ENCODE results near the gene CYP1A1.
A peak's percentile ranks its signal among the peaks of the same experiment; 100 is the strongest.

CYP1A1 gene

DNA sequence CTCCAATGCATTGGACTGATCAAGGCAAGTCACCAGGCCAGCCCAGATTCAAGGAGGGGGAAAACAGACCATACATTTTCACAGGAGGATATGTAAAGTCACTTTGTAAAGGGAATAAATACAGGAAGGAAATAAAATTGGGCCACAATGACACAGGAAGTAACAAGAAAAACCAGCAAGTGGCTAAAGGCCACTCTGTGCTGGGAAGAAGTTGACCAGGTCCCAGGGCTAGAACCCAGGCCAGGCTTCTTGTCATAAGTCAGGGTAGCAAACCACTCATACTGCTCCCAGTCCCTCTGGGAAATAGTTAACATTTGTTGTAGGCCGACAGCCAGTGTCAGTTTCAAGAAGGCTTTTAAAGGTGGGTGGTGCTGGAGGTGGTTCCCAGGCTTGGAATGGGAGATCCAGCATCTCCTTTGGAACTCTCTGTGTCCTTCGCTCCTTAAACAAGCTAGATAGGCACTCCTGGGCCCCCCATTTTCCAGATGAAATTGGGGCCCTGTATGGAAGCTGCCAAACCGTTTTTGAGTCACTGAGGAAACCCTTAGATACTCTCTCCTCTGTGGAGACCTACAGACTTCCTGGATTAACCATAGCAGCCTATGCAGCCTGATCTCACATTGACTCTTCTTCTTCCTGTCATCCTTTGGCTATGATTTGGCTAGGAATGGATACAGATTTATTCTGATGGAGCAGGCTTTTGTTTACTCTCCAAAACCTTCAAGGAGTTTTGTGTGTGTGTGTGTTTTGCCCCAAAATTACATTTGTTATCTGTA lies 14.8 kb downstream of the CYP1A1 start:
- no peak for TF ChIP-seq POLR2AphosphoS5 (IDR thresholded peaks at IDR 0.05; ENCODE audit: low read depth, low read length)
- no peak for TF ChIP-seq POLR2A (IDR thresholded peaks at IDR 0.05; ENCODE audit: low read depth, low read length)
- no peak for TF ChIP-seq TAF1 (IDR thresholded peaks at IDR 0.05; ENCODE audit: borderline replicate concordance, low read depth, low read length)
- no peak for FAIRE-seq
- no peak for DNase-seq (ENCODE audit: insufficient read length)

DNA sequence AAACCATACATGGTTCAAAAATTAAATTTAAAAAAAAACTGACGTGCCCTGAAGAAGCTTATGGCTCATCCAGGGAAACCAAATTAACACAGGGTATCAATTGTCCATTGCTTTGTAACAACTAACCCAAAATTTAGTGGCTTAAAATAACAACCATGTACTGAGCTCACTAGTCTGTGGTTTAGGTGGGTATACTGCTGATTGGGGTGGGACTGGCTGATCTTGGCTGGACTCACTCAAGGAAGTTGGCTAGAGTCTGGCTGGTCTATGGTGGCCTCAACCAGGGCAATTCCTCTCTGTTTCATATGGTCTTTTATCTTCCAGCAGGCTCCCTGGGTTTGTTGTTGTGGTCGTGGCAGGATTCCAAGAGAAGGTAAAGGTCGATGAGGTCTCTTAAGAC lies 15.4 kb downstream of the CYP1A1 start:
- DNase-seq (ENCODE audit: insufficient read length): no peak
- TF ChIP-seq POLR2AphosphoS5 (IDR thresholded peaks at IDR 0.05; ENCODE audit: low read depth, low read length) (no peak), POLR2A (IDR thresholded peaks at IDR 0.05; ENCODE audit: low read depth, low read length) (no peak), TAF1 (IDR thresholded peaks at IDR 0.05; ENCODE audit: borderline replicate concordance, low read depth, low read length) (no peak)
- FAIRE-seq: no peak

DNA sequence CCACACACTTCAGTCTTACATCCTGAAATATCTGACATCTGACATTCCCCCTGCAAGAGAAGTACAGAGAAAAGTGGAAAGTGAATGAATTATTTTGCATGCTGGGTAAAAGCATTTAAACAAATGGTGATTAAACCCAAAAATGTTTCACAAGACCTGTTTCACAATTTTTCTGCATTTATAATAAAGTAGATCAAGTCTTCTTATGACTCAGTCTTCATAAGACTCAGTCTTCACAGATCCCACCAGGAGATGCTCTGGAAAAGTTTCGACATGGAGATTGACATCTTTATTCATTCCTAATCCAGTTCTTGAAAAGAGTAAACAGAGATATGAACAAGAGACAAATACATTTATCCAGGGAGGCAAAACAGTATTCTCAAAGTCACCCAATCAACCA lies 16.3 kb downstream of the CYP1A1 start:
- no peak for DNase-seq (ENCODE audit: insufficient read length)
- no peak for TF ChIP-seq POLR2AphosphoS5 (IDR thresholded peaks at IDR 0.05; ENCODE audit: low read depth, low read length)
- no peak for TF ChIP-seq TAF1 (IDR thresholded peaks at IDR 0.05; ENCODE audit: borderline replicate concordance, low read depth, low read length)
- TF ChIP-seq POLR2A (IDR thresholded peaks at IDR 0.05; ENCODE audit: low read depth, low read length): no peak
- no peak for FAIRE-seq

DNA sequence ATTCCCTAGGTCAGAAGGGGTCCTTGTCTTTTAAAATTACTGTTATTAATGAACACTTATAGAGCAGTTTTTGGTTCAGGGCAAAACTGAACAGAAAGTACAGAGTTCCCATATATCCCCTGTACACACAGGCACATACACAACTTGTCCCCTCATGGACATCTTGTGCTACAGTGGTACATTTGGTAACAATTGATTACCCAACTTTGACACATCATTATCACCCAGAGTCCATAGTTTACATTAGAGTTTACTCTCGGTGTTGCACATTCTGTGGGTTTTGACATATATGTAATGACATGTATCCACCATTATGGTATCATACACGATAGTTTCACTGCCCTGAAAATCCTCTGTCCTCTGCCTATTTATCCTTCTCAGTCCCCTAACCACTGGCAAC lies 28.5 kb downstream of the CYP1A1 start:
- FAIRE-seq (no peak), DNase-seq (ENCODE audit: insufficient read length) (no peak)
- TF ChIP-seq POLR2AphosphoS5 (IDR thresholded peaks at IDR 0.05; ENCODE audit: low read depth, low read length): no peak
- TF ChIP-seq POLR2A (IDR thresholded peaks at IDR 0.05; ENCODE audit: low read depth, low read length): no peak
- no peak for TF ChIP-seq TAF1 (IDR thresholded peaks at IDR 0.05; ENCODE audit: borderline replicate concordance, low read depth, low read length)

DNA sequence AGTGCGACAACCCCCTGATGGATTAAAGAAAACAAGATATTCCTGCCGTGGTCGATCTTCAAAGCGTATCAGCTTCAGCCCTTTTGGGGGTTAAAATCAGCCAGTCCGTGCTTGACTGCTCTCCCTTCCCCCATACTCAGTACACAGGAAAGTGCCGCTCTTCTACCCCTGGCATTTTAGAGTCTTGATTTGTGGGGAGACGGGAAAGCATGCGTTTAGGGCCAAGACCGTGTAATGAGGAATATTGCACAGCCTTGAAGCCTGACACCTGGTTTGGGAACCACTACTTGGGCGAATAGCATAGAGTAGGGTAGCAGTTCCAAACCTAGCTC lies 29.0 kb downstream of the CYP1A1 start:
- FAIRE-seq: no peak
- DNase-seq (ENCODE audit: insufficient read length): no peak

DNA sequence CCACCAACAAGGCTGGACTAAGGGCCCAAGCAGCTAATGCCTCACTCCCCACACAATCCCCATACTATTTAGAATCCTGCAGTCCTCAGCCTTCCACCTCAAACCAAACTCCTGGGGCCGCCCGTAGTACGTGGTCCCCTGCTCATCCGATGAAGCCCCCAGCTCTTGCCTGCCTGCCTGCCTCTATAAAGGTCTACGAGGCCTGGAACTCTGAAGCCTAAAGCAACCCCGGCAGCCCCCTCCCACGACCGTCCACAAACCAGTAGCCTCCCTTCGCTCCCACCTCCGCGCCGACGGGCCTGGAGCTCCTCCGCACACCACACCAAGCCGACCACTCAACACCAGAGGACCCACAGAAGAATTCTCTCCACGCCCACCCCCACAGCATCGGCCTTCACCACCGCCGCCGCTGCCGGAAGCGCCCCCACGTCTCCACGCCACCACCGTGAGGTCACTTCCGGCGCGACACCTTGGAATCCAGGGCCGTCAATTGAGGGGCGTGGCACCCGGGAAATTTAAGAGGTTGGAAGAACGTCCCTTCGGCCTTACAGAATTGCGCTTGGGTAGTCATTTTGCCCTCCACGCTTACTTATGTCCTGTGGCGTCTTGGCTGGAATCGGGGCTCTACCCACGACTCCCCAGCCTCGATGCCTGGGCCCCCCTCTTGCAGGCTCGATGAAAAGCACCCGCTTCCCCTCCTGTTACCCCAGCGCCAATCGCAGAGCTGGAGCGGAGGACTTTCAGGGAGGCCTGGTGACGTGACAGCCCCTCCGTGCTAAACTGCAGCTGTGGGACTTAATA lies 29.5 kb downstream of the CYP1A1 start, which contains the start of gene EDC3:
Gene EDC3, minus strand, starts transcription at position 428 of the 801 bp plus-strand sequence. CDS start 20,900 bp downstream, outside the sequence.
- FAIRE-seq (peak; percentile 98), DNase-seq (ENCODE audit: insufficient read length) (peak; percentile 85)
- TF ChIP-seq TAF1 (IDR thresholded peaks at IDR 0.05; ENCODE audit: borderline replicate concordance, low read depth, low read length) (no peak; the same call in 1 of the 2 replicates), POLR2AphosphoS5 (IDR thresholded peaks at IDR 0.05; ENCODE audit: low read depth, low read length) (peak; percentile 49; the same call in 1 of the 2 replicates), POLR2A (IDR thresholded peaks at IDR 0.05; ENCODE audit: low read depth, low read length) (peak; percentile 56)

More for the DNA sequence above, 29.0 kb downstream of the CYP1A1 start:
- no peak for TF ChIP-seq POLR2A (IDR thresholded peaks at IDR 0.05; ENCODE audit: low read depth, low read length)
- TF ChIP-seq POLR2AphosphoS5 (IDR thresholded peaks at IDR 0.05; ENCODE audit: low read depth, low read length): no peak
- TF ChIP-seq TAF1 (IDR thresholded peaks at IDR 0.05; ENCODE audit: borderline replicate concordance, low read depth, low read length): no peak

DNA sequence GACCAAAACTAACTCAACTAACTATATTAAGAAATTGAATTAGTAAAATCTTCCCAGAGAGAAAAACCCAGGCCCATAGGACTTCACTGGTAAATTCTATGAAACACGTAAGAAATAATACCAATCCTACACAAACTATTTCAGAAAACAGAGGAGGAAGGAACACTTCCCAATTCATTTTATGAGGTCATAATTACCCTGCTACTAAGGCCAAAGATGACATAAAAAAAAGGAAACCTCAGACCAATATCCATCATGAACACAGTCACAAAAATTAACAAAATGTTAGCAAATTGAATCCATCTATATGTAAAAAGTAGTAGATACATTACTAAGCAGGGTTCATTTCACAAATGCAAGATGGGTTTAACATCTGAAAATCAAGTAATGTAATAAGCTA lies 33.0 kb downstream of the CYP1A1 start:
- DNase-seq (ENCODE audit: insufficient read length) (no peak), FAIRE-seq (no peak)

DNA sequence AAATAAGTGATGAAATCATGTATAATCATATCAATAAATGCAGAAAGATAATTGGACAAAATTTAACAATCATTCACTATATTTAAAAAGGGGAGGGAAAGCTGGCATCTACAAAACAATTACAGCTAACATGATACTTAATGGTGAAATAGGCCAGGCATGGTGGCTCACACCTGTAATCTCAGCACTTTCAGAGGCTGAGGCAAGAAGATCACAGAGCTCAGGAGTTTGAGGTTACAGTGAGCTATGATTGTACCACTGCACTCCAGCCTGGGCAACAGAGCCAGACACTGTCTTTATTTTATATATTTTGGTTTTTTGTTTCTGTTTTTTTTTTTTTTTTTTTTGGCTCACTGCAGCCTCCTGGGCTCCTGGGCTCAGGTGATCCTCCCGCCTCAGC lies 41.6 kb downstream of the CYP1A1 start:
- no peak for DNase-seq (ENCODE audit: insufficient read length)
- FAIRE-seq: no peak
- TF ChIP-seq TAF1 (IDR thresholded peaks at IDR 0.05; ENCODE audit: borderline replicate concordance, low read depth, low read length) (no peak), POLR2A (IDR thresholded peaks at IDR 0.05; ENCODE audit: low read depth, low read length) (no peak), POLR2AphosphoS5 (IDR thresholded peaks at IDR 0.05; ENCODE audit: low read depth, low read length) (no peak)

More for the DNA sequence above, 33.0 kb downstream of the CYP1A1 start:
- no peak for TF ChIP-seq POLR2A (IDR thresholded peaks at IDR 0.05; ENCODE audit: low read depth, low read length)
- TF ChIP-seq POLR2AphosphoS5 (IDR thresholded peaks at IDR 0.05; ENCODE audit: low read depth, low read length): no peak
- no peak for TF ChIP-seq TAF1 (IDR thresholded peaks at IDR 0.05; ENCODE audit: borderline replicate concordance, low read depth, low read length)

DNA sequence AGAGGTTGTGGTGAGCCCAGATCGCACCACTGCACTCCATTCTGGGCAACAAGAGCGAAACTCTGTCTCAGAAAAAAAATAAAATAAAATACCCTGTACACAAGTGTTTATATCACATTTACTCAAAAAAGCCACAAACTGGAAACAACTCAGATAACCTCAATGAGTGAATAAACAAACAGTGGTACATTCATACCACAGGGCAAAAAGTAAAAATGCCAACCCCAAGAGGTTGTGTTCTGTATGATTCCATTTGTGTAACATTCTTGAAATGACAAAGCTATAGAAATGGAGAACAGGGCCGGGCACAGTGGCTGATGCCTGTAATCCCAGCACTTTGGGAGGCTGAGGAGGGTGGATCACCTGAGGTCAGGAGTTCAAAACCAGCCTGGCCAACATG lies 42.4 kb downstream of the CYP1A1 start:
- FAIRE-seq: no peak
- TF ChIP-seq POLR2AphosphoS5 (IDR thresholded peaks at IDR 0.05; ENCODE audit: low read depth, low read length): no peak
- no peak for DNase-seq (ENCODE audit: insufficient read length)

DNA sequence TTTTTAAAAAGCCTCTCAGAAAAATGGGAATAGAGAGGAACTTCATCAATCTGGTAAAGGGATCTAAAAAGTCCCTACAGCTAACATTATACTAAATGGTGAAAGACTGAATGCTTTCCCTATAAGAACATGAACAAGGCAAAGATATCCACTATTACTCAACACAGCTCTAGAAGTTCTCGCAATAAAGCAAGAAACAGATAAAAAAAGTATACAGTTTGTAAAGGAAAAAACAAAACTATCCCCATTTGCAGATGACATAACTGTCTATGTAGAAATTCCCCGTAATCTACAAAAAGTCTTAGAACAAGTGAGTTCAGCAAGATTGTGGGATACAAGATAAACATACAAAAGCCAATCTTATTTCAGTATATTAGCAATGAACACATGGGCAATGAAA lies 44.9 kb downstream of the CYP1A1 start:
- DNase-seq (ENCODE audit: insufficient read length) (no peak), FAIRE-seq (no peak)
- no peak for TF ChIP-seq POLR2AphosphoS5 (IDR thresholded peaks at IDR 0.05; ENCODE audit: low read depth, low read length)
- no peak for TF ChIP-seq TAF1 (IDR thresholded peaks at IDR 0.05; ENCODE audit: borderline replicate concordance, low read depth, low read length)
- TF ChIP-seq POLR2A (IDR thresholded peaks at IDR 0.05; ENCODE audit: low read depth, low read length): no peak

DNA sequence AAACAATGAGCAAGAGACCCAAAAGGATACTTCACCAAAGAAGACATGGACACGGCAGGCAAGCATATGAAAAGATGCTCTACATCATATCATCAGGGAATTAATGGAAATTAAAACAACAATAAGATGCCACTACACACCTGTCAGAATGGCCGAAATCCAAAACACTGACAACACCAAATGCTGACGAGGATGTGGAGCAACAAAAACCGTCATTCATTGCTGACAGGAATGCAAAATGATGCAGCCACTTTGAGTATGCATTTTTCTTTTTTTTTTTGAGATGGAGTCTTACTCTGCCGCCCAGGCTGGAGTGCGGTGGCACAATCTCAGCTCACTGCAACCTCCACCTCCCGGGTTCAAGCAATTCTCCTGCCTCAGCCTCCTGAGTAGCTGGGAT lies 48.5 kb downstream of the CYP1A1 start:
- no peak for TF ChIP-seq POLR2A (IDR thresholded peaks at IDR 0.05; ENCODE audit: low read depth, low read length)
- no peak for TF ChIP-seq POLR2AphosphoS5 (IDR thresholded peaks at IDR 0.05; ENCODE audit: low read depth, low read length)
- no peak for TF ChIP-seq TAF1 (IDR thresholded peaks at IDR 0.05; ENCODE audit: borderline replicate concordance, low read depth, low read length)
- FAIRE-seq (no peak), DNase-seq (ENCODE audit: insufficient read length) (no peak)

DNA sequence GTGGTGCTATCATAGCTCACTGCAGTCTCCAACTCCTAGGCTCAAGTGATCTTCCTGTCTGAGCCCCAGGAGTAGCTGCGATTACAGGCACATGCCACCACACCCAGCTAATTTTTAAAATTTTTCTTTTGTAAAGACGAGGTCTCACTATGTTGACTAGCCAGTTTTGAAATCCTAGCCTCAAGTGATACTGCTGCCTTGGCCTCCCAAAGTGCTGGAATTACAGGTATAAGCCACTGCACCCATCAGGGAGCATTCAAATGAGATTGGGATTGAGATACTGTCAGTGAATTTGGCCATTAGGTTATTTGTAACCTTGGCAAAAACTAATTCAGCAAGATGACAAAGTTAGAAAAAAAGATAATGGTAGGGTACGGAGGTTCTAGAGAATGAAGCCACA lies 51.2 kb downstream of the CYP1A1 start:
- TF ChIP-seq POLR2A (IDR thresholded peaks at IDR 0.05; ENCODE audit: low read depth, low read length) (no peak), TAF1 (IDR thresholded peaks at IDR 0.05; ENCODE audit: borderline replicate concordance, low read depth, low read length) (no peak), POLR2AphosphoS5 (IDR thresholded peaks at IDR 0.05; ENCODE audit: low read depth, low read length) (no peak)
- FAIRE-seq: no peak
- DNase-seq (ENCODE audit: insufficient read length): no peak

Measured in GM12892 (cell line).